ENCODE measurements around the gene SCN1A. TPM values are rescaled to one million over a fixed set of nuclear protein-coding genes. Genes with fewer than 3 reads are reported as not detected.

Gene SCN1A
- 0.19 and 2.3 TPM in 2 replicates for total RNA-seq

GRCh38 chr2:166127217-166128155, at the start of gene SCN1A:
Gene SCN1A (minus strand): TSS chr2:166128020. CDS start chr2:166073621, 54,399 bp downstream.

DNA sequence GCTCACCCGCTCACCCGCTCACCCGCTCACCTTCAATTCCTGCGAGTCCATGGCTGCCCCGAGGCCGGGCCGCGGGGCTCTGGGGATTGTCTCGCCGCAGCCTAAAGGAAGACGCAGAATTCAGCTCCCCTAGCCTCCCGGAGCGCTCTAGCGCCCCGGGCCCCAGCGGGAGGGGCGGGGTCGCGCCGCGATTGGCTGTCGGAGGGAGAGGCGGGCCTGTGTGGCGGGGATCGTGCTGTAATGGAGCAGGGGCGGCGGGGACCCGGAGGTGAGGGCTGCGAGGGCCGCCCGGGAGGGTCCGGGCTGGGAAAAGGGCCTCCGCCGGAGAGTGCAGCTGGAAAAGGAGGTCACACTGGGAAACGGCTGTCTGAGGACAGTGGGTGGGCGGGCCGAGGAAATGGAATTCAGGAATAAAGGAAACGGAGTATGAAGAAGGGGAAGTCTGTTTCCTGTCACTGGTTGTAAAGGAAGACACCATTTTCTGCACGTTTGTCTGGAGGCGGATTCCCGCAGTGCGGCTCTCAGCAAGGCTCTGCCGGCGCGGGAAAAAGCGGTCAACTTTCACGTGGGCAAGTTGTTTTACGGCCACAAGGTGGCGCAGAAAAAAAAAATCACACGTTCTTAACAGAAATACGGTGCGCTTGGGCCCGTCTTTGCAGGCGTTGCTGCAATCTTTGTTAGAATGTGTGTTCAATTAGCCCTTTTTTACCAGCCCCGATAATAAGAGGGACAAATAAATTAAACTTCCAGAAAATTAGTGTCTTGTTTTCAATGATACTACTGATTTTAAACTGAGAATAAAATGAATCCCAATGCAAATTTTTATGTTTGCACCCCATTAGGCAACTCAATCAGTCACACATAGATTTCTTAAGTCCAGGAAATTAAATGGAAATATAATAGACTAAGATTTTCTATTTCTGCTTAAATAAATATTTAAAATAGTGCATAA, 173.9 kb downstream of the SCN1A start, which contains the start of gene TTC21B:
Gene TTC21B (minus strand): TSS at position 122 of the 952 bp plus-strand sequence. CDS start 71 bp downstream, at position 51.

Other genes with a start within 250 kb of the SCN1A start
- 33.7 and 34.7 TPM in 2 replicates for gene TTC21B, start 174.2 kb downstream of the SCN1A start, total RNA-seq
- gene SCN9A, start 247.9 kb upstream of the SCN1A start, total RNA-seq = 20.3 and 22.0 TPM in 2 replicates

All from regular cardiac myocyte (primary cell).